Heart left ventricle (tissue), 16 donors: Measurements from ENCODE around the gene CSMD2. TPM values are rescaled to one million over a fixed set of nuclear protein-coding genes. Genes with fewer than 3 reads are reported as not detected.

Experiments used
- ATAC-seq, 4 donors: fragments of 200-7000 bp; cut with Tn5 transposase; one replicate each; pipeline ENCODE4 v1.9.1; 2020 to 2022; ENCODE audit warnings: moderate library complexity in 4 of 4, mild to moderate bottlenecking in 3 of 4, moderate number of reproducible peaks in 1 of 4
- DNase-seq, 5 donors: peaks; one replicate each; pipeline ENCODE4 v3.0.0-alpha.2; 2020
- H3K27ac ChIP-seq, 12 donors: fragments of 200-600 bp; sonication (generic) in 4 of 12; one replicate each; pipeline versions ENCODE4 v1.5.0 to v1.8.0; 2016 to 2022; ENCODE audit warnings: mild to moderate bottlenecking in 2 of 12
- H3K27me3 ChIP-seq, 9 donors: fragments of 200-600 bp; sonication (generic) in 2 of 9; one replicate each; pipeline versions ENCODE4 v1.5.1 to v1.8.0; 2016 to 2022; ENCODE audit warnings: mild to moderate bottlenecking in 3 of 9
- H3K36me3 ChIP-seq, 9 donors: fragments of 200-600 bp; sonication (generic) in 2 of 9; one replicate each; pipeline versions ENCODE4 v1.5.0 to v1.8.0; 2018 to 2022; ENCODE audit warnings: mild to moderate bottlenecking in 2 of 9
- H3K4me1 ChIP-seq, 12 donors: fragments of 200-600 bp; sonication (generic) in 4 of 12; one replicate each; pipeline versions ENCODE4 v1.5.0 to v1.8.0; 2016 to 2022; ENCODE audit warnings: mild to moderate bottlenecking in 3 of 12
- H3K4me3 ChIP-seq, 12 donors: fragments of 200-600 bp; sonication (generic) in 4 of 12; one replicate each; pipeline versions ENCODE4 v1.5.0 to v1.8.0; 2017 to 2022; ENCODE audit warnings: mild to moderate bottlenecking in 9 of 12, moderate library complexity in 4 of 12
- H3K9me3 ChIP-seq, 12 donors: fragments of 200-600 bp; sonication (generic) in 4 of 12; one replicate each; pipeline versions ENCODE4 v1.5.0 to v1.8.0; 2016 to 2022; ENCODE audit warnings: mild to moderate bottlenecking in 1 of 12
- POLR2A ChIP-seq, 2 donors: fragments of 450-650 bp; IDR thresholded peaks; one replicate each; pipeline ENCODE4 v1.6.1; 2017; ENCODE audit warnings: antibody characterized with exemption in 2 of 2, mild to moderate bottlenecking in 2 of 2, moderate library complexity in 2 of 2
- WGBS, 4 donors: extraction: QIAGEN DNeasy Blood & Tissue Kit in 2 of 4; methylation state at CpG; one replicate each; pipeline versions ENCODE4 v1.1.5 to v1.1.7; 2013 to 2018; 5-methylcytosine and 5-hydroxymethylcytosine counted together
- intact Hi-C, 10 donors: fragments of 100-400 bp; cut with DNase I; formaldehyde crosslinking; loops; one replicate each; pipeline versions ENCODE4 v1.11.1 to v1.14.2; 2022
- polyA plus RNA-seq, 2 donors: library from polyadenylated mRNA; stranded (reverse); fragments of 200-250 nt; gene quantifications; one replicate each; pipeline ENCODE4 v1.2.3, GENCODE V29; 2013
- total RNA-seq, 9 donors: library from RNA; depleted of rRNA in 2 of 9; stranded (reverse); fragments of >200 nt in 2 of 9; fragmentation: NEBNext Ultra II Directional in 3 of 9; extraction: Animal tissue kit (Norgen Biotek cat#: 25700) in 3 of 9; gene quantifications; one replicate each; pipeline versions ENCODE4 v1.1.0 to v1.2.4, GENCODE V29; 2016 to 2023
- TF ChIP-seq, protein P1 (sequence below), 12 donors: fragments of 200-600 bp; sonication (generic) in 4 of 12; IDR thresholded peaks; one replicate each; pipeline versions ENCODE4 v1.5.0 to v1.8.0; 2018 to 2022; ENCODE audit warnings: antibody characterized with exemption in 12 of 12, mild to moderate bottlenecking in 5 of 12
- donor health status: ischemic (EF 13 %, LVEDD 7.1; RV severe dilation, severe dysfunction).
- donor health status: healthy with polysubstance abuse.
- donor health status: DM: no; HTN: yes; CAD: no.
- donor health status: DM: no; HTN: no; CAD: no.
- donor health status: ischemic (EF 25% LVEDD 6.9; RV normal size, moderate dysfunction).
- donor health status: ischemic (EF 25% LVEDD 5.7; RV mildly dilated, moderate dysfunction).
- donor health status: healthy.
- donor health status: DM: yes; HTN: yes; CAD: no.
- donor health status: ischemic (EF 35%, LVEDD 5.7; RV mildly dilated, moderate dysfunction).
- donor health status: nonischemic (EF 11% LVEDD 7.7; RV severe dilation, severe dysfunction).
- donor health status: DM: yes; HTN: yes; CAD: no.
- donor health status: PGD.
- donor health status: ischemic (EF 29% LVEDD 5.4; RV normal size, mild dysfunction).
- donor health status: nonischemic (EF 23%, LVEDD 6.1; RV moderate dilation, normal function).

Gene CSMD2
- total and polyA plus RNA-seq, 11 donors = 0.02 to 0.79 (median 0.22) TPM

DNA sequence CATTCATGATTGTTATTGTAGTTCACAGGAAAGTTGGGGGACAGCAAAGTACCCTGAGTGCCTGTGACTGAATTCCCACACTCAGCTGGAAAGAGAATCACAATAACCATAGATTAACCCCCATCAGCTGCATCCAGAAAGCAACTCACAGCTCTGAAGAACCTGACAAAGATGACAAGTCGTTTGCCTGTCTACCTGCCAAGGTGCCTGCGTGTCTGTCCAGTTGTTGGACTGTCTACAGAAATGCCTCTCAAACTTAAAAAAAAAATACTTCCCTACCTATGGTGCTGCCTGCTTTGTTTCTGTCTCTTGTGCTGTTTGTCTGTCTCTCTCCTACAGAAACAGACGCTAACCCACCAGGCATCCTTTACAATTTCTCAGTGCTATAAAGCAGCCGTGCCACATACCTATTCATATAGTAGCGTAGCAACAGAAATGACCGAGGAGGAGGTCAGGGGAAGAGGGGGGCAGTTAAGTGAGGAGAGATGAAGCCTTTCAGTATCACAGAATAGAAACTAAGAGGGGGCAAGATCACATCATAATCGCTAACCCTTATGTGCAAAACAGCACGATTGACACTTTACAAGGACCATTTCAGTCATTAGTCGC lies 455.8 kb downstream of the CSMD2 start:
- no peaks in the 10 kb centered on the region for H3K36me3 ChIP-seq
- H3K4me3 ChIP-seq = no peak overlapping the region
- H3K27me3 ChIP-seq = peaks cover 0 to 11% (median 2%) of the 10 kb centered on the region in 9 donors
- DNase-seq (no peak), ATAC-seq (no peak)
- TF ChIP-seq, protein P1, sequence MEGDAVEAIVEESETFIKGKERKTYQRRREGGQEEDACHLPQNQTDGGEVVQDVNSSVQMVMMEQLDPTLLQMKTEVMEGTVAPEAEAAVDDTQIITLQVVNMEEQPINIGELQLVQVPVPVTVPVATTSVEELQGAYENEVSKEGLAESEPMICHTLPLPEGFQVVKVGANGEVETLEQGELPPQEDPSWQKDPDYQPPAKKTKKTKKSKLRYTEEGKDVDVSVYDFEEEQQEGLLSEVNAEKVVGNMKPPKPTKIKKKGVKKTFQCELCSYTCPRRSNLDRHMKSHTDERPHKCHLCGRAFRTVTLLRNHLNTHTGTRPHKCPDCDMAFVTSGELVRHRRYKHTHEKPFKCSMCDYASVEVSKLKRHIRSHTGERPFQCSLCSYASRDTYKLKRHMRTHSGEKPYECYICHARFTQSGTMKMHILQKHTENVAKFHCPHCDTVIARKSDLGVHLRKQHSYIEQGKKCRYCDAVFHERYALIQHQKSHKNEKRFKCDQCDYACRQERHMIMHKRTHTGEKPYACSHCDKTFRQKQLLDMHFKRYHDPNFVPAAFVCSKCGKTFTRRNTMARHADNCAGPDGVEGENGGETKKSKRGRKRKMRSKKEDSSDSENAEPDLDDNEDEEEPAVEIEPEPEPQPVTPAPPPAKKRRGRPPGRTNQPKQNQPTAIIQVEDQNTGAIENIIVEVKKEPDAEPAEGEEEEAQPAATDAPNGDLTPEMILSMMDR (IDR thresholded peaks at IDR 0.05) = no peak
- TF ChIP-seq POLR2A (IDR thresholded peaks at IDR 0.05) = no peak
- intact Hi-C loops = loop anchor here in 1 of 10 donors (5.0 kb wide), 1 partner anchor 52 kb away; no protein-coding TSS in a partner anchor
- 84 to 85% (median 85%) methylated on average over 9 of the region's 9 CpGs for WGBS, 4 donors
- H3K4me1 ChIP-seq = no peaks in the 10 kb centered on the region
- H3K27ac ChIP-seq = no peak overlapping the region
- H3K9me3 ChIP-seq = no peaks in the 10 kb centered on the region

DNA sequence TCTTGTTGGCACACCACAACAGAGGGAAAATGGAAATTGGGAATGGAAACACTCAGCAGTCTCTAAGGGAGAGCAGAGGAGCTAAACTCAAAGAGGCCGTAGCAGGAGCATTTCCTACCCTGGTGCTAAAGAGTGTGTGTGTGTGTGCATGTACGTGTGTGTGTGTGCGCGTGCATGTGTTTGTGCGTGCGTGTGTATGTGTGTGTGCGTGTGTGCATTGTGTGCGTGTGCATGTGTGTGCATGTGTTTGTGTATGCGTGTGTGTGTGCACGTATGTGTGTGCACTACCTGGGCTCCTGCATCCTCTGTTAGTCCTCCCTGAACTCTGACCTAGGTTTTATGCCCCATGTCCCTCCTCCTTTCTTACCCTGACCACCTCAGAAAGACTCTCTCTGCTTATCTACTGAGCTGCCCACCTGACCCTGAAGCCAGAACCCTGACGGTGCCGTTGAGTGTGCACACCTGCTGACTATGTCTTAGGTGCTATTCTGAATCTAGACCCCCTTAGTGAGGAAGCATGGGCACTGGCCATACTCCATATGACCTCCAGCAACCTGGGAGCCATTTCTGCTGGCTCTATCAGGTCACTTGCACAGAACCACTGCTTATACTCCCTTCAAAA lies 458.3 kb downstream of the CSMD2 start:
- no peaks in the 10 kb centered on the region for H3K36me3 ChIP-seq
- intact Hi-C loops = loop anchor here in 1 of 10 donors (5.0 kb wide), 1 partner anchor 49 kb away; no protein-coding TSS in a partner anchor
- TF ChIP-seq POLR2A (IDR thresholded peaks at IDR 0.05) = no peak
- TF ChIP-seq, protein P1 (IDR thresholded peaks at IDR 0.05) = no peak
- 84 to 88% (median 86%) methylated on average over 12 of the region's 12 CpGs for WGBS, 4 donors
- H3K27me3 ChIP-seq = peaks cover 0 to 10% (median 0%) of the 10 kb centered on the region in 9 donors
- peaks cover 0 to 5% (median 0%) of the 10 kb centered on the region in 12 donors for H3K9me3 ChIP-seq
- no peak overlapping the region for H3K27ac ChIP-seq
- H3K4me1 ChIP-seq = no peaks in the 10 kb centered on the region
- no peak overlapping the region for H3K4me3 ChIP-seq
- no peak for ATAC-seq
- no peak for DNase-seq

DNA sequence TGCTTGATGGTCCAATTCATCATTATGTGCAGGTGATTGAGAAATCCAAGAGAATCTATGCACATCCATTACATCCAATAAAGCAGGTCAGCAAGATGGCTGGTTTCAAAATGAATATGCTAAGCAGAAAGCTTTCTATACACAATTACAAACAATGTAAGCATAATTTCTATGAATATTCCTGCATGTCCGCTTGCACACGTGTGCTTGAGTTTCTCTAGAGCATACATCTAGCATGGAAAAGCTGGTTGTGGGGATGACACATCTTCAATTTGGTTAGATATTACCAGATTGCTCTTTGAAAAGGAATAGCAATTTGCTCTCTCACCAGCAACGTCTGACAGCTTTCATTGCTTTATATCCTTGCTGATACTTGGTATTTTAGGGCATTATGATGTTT lies 461.6 kb downstream of the CSMD2 start:
- no peaks in the 10 kb centered on the region for H3K4me1 ChIP-seq
- H3K27me3 ChIP-seq = peaks cover 0 to 15% (median 0%) of the 10 kb centered on the region in 9 donors
- H3K36me3 ChIP-seq = no peaks in the 10 kb centered on the region
- H3K9me3 ChIP-seq = peaks cover 0 to 5% (median 0%) of the 10 kb centered on the region in 12 donors
- DNase-seq (no peak), ATAC-seq (no peak)
- TF ChIP-seq, protein P1 (IDR thresholded peaks at IDR 0.05) = no peak
- no peak for TF ChIP-seq POLR2A (IDR thresholded peaks at IDR 0.05)
- no peak overlapping the region for H3K4me3 ChIP-seq
- 71 to 83% (median 76%) methylated on average over 3 of the region's 3 CpGs for WGBS, 4 donors
- intact Hi-C loops = no loop called here
- no peak overlapping the region for H3K27ac ChIP-seq

DNA sequence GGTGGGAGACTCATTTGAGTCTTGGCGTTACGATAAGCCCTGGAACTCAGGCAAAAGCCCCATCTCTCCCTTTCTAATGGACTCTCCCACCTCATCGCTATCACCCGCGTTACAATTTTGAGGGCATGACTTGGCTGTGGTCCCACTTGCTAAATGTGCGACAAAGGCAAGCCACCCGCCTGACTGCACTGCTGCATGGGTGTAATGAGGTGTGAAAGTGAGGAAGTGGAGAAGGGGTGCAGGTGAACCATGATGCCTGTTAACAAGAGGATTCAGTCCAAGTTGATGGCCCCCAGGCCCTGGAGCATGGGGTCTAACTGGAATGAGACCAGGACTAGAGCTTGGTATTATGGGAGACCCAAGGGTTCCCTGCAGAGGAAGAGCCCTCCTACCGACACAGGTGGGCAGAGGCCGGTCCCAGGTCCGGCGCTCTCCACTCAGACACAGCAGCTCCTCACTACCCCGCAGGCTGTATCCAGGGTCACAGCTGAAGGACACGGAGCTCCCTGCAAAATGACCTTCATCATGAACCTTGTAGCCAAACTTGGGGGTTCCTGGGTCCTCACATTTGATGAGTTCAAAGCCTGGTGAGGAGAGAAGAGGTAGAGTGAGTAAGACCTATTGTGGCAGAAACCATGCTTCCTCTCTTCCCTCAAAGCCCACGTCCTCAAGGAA lies 466.5 kb downstream of the CSMD2 start:
- TF ChIP-seq, protein P1 (IDR thresholded peaks at IDR 0.05) = no peak
- Histone ChIP-seq H3K4me1 (no peaks in the 10 kb centered on the region), H3K9me3 (peaks cover 0 to 5% (median 0%) of the 10 kb centered on the region in 12 donors), H3K4me3 (no peak overlapping the region), H3K27me3 (peaks cover 0 to 15% (median 0%) of the 10 kb centered on the region in 9 donors), H3K27ac (no peak overlapping the region), H3K36me3 (no peaks in the 10 kb centered on the region)
- no peak for ATAC-seq
- DNase-seq = no peak
- WGBS, 4 donors = 81 to 86% (median 85%) methylated on average over 14 of the region's 14 CpGs
- intact Hi-C loops = no loop called here
